HepG2 (cell line): ENCODE measurements around the gene RAB17. TPM values are rescaled to one million over a fixed set of nuclear protein-coding genes. Genes with fewer than 3 reads are reported as not detected.

Experiments
- ATAC-seq: fragments of 200-7000 bp; cut with Tn5 transposase; 3 replicates; pipeline ENCODE4 v1.9.1; 2020; ENCODE audit warnings: mild to moderate bottlenecking, moderate library complexity
- BruUV-seq: library from RNA; stranded (reverse); fragments of 400-500 nt; replicated peaks from 2 replicates; lab custom pipeline; 2021; lab: Mats Ljungman, UMichigan
- CTCF ChIA-PET: fragments of 300-600 bp; formaldehyde crosslinking; extraction: SDS; loops from one replicate; lab custom pipeline; 2021; ENCODE audit warnings: low total read pairs, inconsistent platforms, low intra/inter-chr PET ratio; lab: Yijun Ruan, JAX
- POLR2A ChIA-PET: fragments of 350-600 bp; sonication (Branson Sonifier 250); formaldehyde crosslinking; loops from one replicate; lab custom pipeline; 2020; ENCODE audit warnings: antibody characterized with exemption, inconsistent platforms; lab: Yijun Ruan, JAX
- DNase-seq: peaks from one replicate; pipeline ENCODE4 v3.0.0-alpha.2; 2015; ENCODE audit warnings: low spot score
- FAIRE-seq: peaks from 3 replicates; lab custom pipeline; 2011; peaks lifted over from hg19 to GRCh38; lab: Jason Lieb, UNC
- H2AFZ ChIP-seq: one replicate; pipeline ENCODE4 v1.6.1; 2011; ENCODE audit warnings: low read length, inconsistent platforms
- H3K27ac ChIP-seq: fragments of 300-600 bp; 3 replicates; pipeline ENCODE4 v1.8.0; 2011; ENCODE audit warnings: mixed run types, mild to moderate bottlenecking, mixed read lengths, low read length, inconsistent platforms; ENCODE audit not compliant: insufficient read depth; ENCODE audit errors: extremely low read length
- H3K27me3 ChIP-seq, 2 experiments: fragments of 200-600 bp in 1 of 2; 2 replicates in 1 of 2; 3 replicates in 1 of 2; pipeline versions ENCODE4 v1.6.0 to v1.8.0; 2011; ENCODE audit warnings: low read length in 2 of 2, mild to moderate bottlenecking in 2 of 2, moderate library complexity in 2 of 2, inconsistent platforms in 1 of 2; ENCODE audit not compliant: insufficient read depth in 2 of 2, control insufficient read depth in 1 of 2
- H3K36me3 ChIP-seq, 2 experiments: fragments of 200-600 bp in 1 of 2; replicated peaks in 1 of 2; 2 replicates in 1 of 2; 3 replicates in 1 of 2; pipeline versions ENCODE4 v1.5.1 to v1.8.0; 2011; ENCODE audit warnings: low read length in 2 of 2, inconsistent platforms in 1 of 2; ENCODE audit not compliant: insufficient read depth in 2 of 2, control insufficient read depth in 1 of 2
- H3K4me1 ChIP-seq: 2 replicates; pipeline ENCODE4 v1.5.1; 2012; ENCODE audit warnings: low read length, inconsistent platforms; ENCODE audit not compliant: insufficient read depth
- H3K4me2 ChIP-seq: 2 replicates; pipeline ENCODE4 v1.6.0; 2011; ENCODE audit warnings: low read depth, low read length, inconsistent platforms
- H3K4me3 ChIP-seq, 3 experiments: fragments of 200-600 bp in 1 of 3; sonication (generic), shearing (Covaris generic) in 1 of 3; replicated peaks in 1 of 3; 2 replicates each; pipeline ENCODE4 v1.5.1; 2011 to 2016; ENCODE audit warnings: low read length in 3 of 3, inconsistent platforms in 2 of 3, low read depth in 2 of 3, mild to moderate bottlenecking in 2 of 3, control low read depth in 1 of 3, mixed read lengths in 1 of 3; ENCODE audit not compliant: insufficient read depth in 1 of 3
- H3K79me2 ChIP-seq: one replicate; pipeline ENCODE4 v1.6.1; 2011; ENCODE audit warnings: low read length, inconsistent platforms; ENCODE audit not compliant: insufficient read depth
- H3K9ac ChIP-seq: 2 replicates; pipeline ENCODE4 v1.6.0; 2011; ENCODE audit warnings: mild to moderate bottlenecking, low read depth, low read length, inconsistent platforms; ENCODE audit not compliant: insufficient read depth
- H3K9me3 ChIP-seq: 2 replicates; pipeline ENCODE4 v1.5.1; 2012; ENCODE audit warnings: mild to moderate bottlenecking, low read length
- H4K20me1 ChIP-seq: 2 replicates; pipeline ENCODE4 v1.6.0; 2011; ENCODE audit warnings: inconsistent platforms, mild to moderate bottlenecking, low read length, moderate library complexity; ENCODE audit not compliant: insufficient read depth
- ATAD3A ChIP-seq: sonication (generic); formaldehyde crosslinking; IDR thresholded peaks from 2 replicates; pipeline ENCODE4 v1.4.0; 2020; ENCODE audit warnings: missing genetic modification reagents
- ATF3 ChIP-seq: sonication (generic); formaldehyde crosslinking; IDR thresholded peaks from 2 replicates; pipeline ENCODE4 v1.4.0; 2020; ENCODE audit warnings: missing genetic modification reagents
- DMAP1 ChIP-seq: IDR thresholded peaks from 2 replicates; pipeline ENCODE4 v1.6.1; 2016
- DPF2 ChIP-seq: sonication (generic); formaldehyde crosslinking; IDR thresholded peaks from 2 replicates; pipeline ENCODE4 v1.4.0; 2020; ENCODE audit warnings: mild to moderate bottlenecking, low read depth, missing genetic modification reagents, borderline replicate concordance
- ETV5 ChIP-seq: IDR thresholded peaks from 2 replicates; pipeline ENCODE4 v1.6.1; 2018; ENCODE audit warnings: missing biosample characterization, missing genetic modification reagents, inconsistent platforms, borderline replicate concordance
- IRX3 ChIP-seq: sonication (generic); formaldehyde crosslinking; IDR thresholded peaks from 2 replicates; pipeline ENCODE4 v1.8.1; 2023; ENCODE audit warnings: mild to moderate bottlenecking, low read depth, missing genetic modification reagents, borderline replicate concordance
- ISL2 ChIP-seq: sonication (generic); formaldehyde crosslinking; IDR thresholded peaks from 2 replicates; pipeline ENCODE4 v1.5.0; 2020; ENCODE audit warnings: missing genetic modification reagents
- NR2F6 ChIP-seq, 2 experiments: IDR thresholded peaks; 2 replicates each; pipeline ENCODE4 v1.6.1; 2016; ENCODE audit warnings: antibody characterized with exemption in 1 of 2, mild to moderate bottlenecking in 1 of 2
- PHF20 ChIP-seq: sonication (generic); formaldehyde crosslinking; IDR thresholded peaks from 2 replicates; pipeline ENCODE4 v1.5.0; 2020; ENCODE audit warnings: mild to moderate bottlenecking, missing genetic modification reagents
- RARA ChIP-seq: IDR thresholded peaks from 2 replicates; pipeline ENCODE4 v1.6.1; 2016; ENCODE audit warnings: missing genetic modification reagents, missing compliant biosample characterization
- RELA ChIP-seq: sonication (generic); formaldehyde crosslinking; IDR thresholded peaks from 2 replicates; pipeline ENCODE4 v1.4.0; 2020; ENCODE audit warnings: missing genetic modification reagents
- SALL2 ChIP-seq: sonication (generic); formaldehyde crosslinking; IDR thresholded peaks from 2 replicates; pipeline ENCODE4 v1.8.1; 2023; ENCODE audit warnings: mild to moderate bottlenecking, missing genetic modification reagents, inconsistent platforms
- SATB2 ChIP-seq: sonication (generic); formaldehyde crosslinking; IDR thresholded peaks from 2 replicates; pipeline ENCODE4 v1.5.0; 2020; ENCODE audit warnings: missing genetic modification reagents
- TEAD2 ChIP-seq: sonication (generic); formaldehyde crosslinking; IDR thresholded peaks from 2 replicates; pipeline ENCODE4 v1.9.0; 2021; ENCODE audit warnings: missing genetic modification reagents
- TMF1 ChIP-seq: sonication (generic); formaldehyde crosslinking; IDR thresholded peaks from 2 replicates; pipeline ENCODE4 v1.8.1; 2022; ENCODE audit warnings: low read depth, missing genetic modification reagents
- TOE1 ChIP-seq: sonication (generic); formaldehyde crosslinking; IDR thresholded peaks from 2 replicates; pipeline ENCODE4 v1.4.0; 2020; ENCODE audit warnings: mild to moderate bottlenecking, missing genetic modification reagents
- ZMAT3 ChIP-seq: sonication (generic); formaldehyde crosslinking; conservative IDR thresholded peaks from 2 replicates; pipeline ENCODE4 v1.7.0; 2021; ENCODE audit warnings: missing genetic modification reagents
- ZNF292 ChIP-seq: sonication (generic); formaldehyde crosslinking; IDR thresholded peaks from 2 replicates; pipeline ENCODE4 v1.8.1; 2022; ENCODE audit warnings: mild to moderate bottlenecking, low read depth, missing genetic modification reagents, borderline replicate concordance
- ZNF564 ChIP-seq: sonication (generic); formaldehyde crosslinking; IDR thresholded peaks from 2 replicates; pipeline ENCODE4 v1.8.1; 2023; ENCODE audit warnings: mild to moderate bottlenecking, missing genetic modification reagents
- ZSCAN30 ChIP-seq: sonication (generic); formaldehyde crosslinking; IDR thresholded peaks from 2 replicates; pipeline ENCODE4 v1.5.0; 2020; ENCODE audit warnings: mild to moderate bottlenecking, missing genetic modification reagents
- WGBS: methylation state at CpG from one replicate; pipeline ENCODE4 v1.1.6; 2017; ENCODE audit warnings: low lambda C conversion rate; 5-methylcytosine and 5-hydroxymethylcytosine counted together
- in situ Hi-C: cut with HindIII; loops from 2 replicates; pipeline ENCODE4 v1.10.0; 2017; ENCODE audit warnings: low pct_unique_long_range_greater_than_20kb; ENCODE audit not compliant: extremely low pct_ligation_motif_present
- intact Hi-C: fragments of 100-400 bp; cut with micrococcal nuclease; formaldehyde crosslinking; loops from one replicate; pipeline ENCODE4 v1.10.0; 2022; ENCODE audit not compliant: unreplicated experiment
- polyA plus RNA-seq, 8 experiments: library from polyadenylated mRNA; depleted of rRNA in 3 of 8; stranded (reverse) in 7 of 8; unstranded in 1 of 8; fragments of >200 nt; fragmentation: Illumina TruSeq in 4 of 8; extraction: Trizol in 4 of 8; gene quantifications; 2 replicates each; pipeline versions ENCODE4 v1.2.1 to v1.2.3, GENCODE V29; 2011 to 2016; ENCODE audit warnings: low read depth in 4 of 8, missing spikeins in 1 of 8, mixed read lengths in 1 of 8; ENCODE audit not compliant: insufficient read depth in 1 of 8
- total RNA-seq, 5 experiments: library from RNA; depleted of rRNA; stranded (reverse); fragments of >200 nt; fragmentation: Illumina TruSeq; extraction: Trizol; gene quantifications; 2 replicates each; pipeline ENCODE4 v1.2.3, GENCODE V29; 2016; ENCODE audit warnings: low read depth in 1 of 5
- TF ChIP-seq, protein P1 (sequence below): sonication (generic); formaldehyde crosslinking; conservative IDR thresholded peaks from 2 replicates; pipeline ENCODE4 v1.4.0; 2020; ENCODE audit warnings: mild to moderate bottlenecking, missing genetic modification reagents, moderate library complexity

RAB17 gene
- total and polyA plus RNA-seq, 2 of the 13 experiments (the other 11 are each of a cell fraction or from before 2014, with no cell fraction given): 68.0 to 124 TPM

DNA sequence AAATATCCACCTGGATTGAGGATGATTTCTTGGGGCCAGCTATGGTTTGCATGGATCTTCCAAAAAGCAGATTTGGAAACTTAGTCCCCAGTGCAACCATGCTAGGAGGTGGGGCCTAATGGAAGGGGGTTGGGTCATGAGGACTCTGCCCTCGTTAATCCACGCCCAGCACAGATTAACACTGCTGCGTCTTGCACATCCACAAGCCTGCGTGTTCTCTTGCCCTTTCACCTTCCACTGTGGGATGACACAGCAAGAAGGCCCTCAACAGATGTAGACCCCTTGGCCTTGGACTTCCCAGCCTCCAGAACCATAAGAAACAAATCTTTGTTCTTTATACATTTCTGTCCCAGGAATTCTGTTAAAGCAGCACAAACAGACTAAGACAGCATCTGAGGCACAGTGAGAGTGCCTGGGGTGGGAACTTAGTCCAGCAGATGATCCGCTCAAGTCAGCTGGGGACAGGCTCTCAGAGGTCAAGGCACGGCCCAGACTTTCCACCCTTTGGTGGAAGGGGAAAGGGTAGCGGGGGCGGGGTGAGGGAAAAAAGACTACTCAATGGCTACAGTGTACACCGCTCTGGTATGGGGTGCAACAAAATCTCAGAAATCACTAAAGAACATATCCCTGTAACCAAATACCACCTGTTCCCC lies 2.4 kb downstream of the RAB17 start:
- ChIA-PET CTCF (no interaction called here), POLR2A (interaction anchor here (1.4 kb wide), 1 partner anchor 12 kb away, joined by 3 read pairs; no protein-coding TSS in a partner anchor)
- Histone ChIP-seq H3K9ac (no peak overlapping the region), H3K4me3 (peak overlapping the region; percentile 28 to 80 (median 76); a peak in 5 of 6 replicates), H3K27ac (no peak overlapping the region), H3K4me2 (peak overlapping the region; percentile 87), H3K27me3 (no peaks in the 10 kb centered on the region; a peak in 1 of 5 replicates), H3K36me3 (peaks cover 11% of the 10 kb centered on the region in 2 experiments; a peak in 4 of 5 replicates), H2AFZ (no peak overlapping the region), H4K20me1 (peaks cover 3% of the 10 kb centered on the region; the same call in 1 of the 2 replicates), H3K4me1 (peaks cover 97% of the 10 kb centered on the region), H3K79me2 (peaks cover 53% of the 10 kb centered on the region), H3K9me3 (no peaks in the 10 kb centered on the region)
- WGBS: 87% methylated on average over 9 of the region's 9 CpGs
- ATAC-seq (no peak), DNase-seq (no peak), FAIRE-seq (no peak)
- in situ Hi-C loops (no loop called here), intact Hi-C loops (no loop called here)
- no TSS peak for BruUV-seq
- TF ChIP-seq, protein P1, sequence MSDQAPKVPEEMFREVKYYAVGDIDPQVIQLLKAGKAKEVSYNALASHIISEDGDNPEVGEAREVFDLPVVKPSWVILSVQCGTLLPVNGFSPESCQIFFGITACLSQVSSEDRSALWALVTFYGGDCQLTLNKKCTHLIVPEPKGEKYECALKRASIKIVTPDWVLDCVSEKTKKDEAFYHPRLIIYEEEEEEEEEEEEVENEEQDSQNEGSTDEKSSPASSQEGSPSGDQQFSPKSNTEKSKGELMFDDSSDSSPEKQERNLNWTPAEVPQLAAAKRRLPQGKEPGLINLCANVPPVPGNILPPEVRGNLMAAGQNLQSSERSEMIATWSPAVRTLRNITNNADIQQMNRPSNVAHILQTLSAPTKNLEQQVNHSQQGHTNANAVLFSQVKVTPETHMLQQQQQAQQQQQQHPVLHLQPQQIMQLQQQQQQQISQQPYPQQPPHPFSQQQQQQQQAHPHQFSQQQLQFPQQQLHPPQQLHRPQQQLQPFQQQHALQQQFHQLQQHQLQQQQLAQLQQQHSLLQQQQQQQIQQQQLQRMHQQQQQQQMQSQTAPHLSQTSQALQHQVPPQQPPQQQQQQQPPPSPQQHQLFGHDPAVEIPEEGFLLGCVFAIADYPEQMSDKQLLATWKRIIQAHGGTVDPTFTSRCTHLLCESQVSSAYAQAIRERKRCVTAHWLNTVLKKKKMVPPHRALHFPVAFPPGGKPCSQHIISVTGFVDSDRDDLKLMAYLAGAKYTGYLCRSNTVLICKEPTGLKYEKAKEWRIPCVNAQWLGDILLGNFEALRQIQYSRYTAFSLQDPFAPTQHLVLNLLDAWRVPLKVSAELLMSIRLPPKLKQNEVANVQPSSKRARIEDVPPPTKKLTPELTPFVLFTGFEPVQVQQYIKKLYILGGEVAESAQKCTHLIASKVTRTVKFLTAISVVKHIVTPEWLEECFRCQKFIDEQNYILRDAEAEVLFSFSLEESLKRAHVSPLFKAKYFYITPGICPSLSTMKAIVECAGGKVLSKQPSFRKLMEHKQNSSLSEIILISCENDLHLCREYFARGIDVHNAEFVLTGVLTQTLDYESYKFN (CRISPR knock-in tag): 0 out of 2 replicates have a peak, but pooled peaks have one; percentile 13
- TF ChIP-seq ETV5 (CRISPR knock-in tag): no peak
- no peak for TF ChIP-seq RELA
- no peak for TF ChIP-seq DMAP1
- TF ChIP-seq SALL2: no peak
- no peak for TF ChIP-seq PHF20
- no peak for TF ChIP-seq IRX3 (CRISPR knock-in tag)
- TF ChIP-seq TMF1 (CRISPR knock-in tag): no peak
- no peak for TF ChIP-seq ZMAT3
- TF ChIP-seq TOE1: no peak
- no peak for TF ChIP-seq ATAD3A
- TF ChIP-seq RARA (CRISPR knock-in tag): no peak; the same call in 1 of the 2 replicates
- no peak; the same call in 1 of the 2 replicates for TF ChIP-seq NR2F6 (IDR thresholded peaks at IDR 0.05)
- peak; percentile 19; the same call in 1 of the 2 replicates for TF ChIP-seq NR2F6 (CRISPR knock-in tag; IDR thresholded peaks at IDR 0.05)
- TF ChIP-seq SATB2 (CRISPR knock-in tag): no peak
- 0 out of 2 replicates have a peak, but pooled peaks have one; percentile 22 for TF ChIP-seq ISL2 (CRISPR knock-in tag)
- TF ChIP-seq TEAD2 (CRISPR knock-in tag): no peak
- no peak for TF ChIP-seq DPF2
- peak; percentile 99 for TF ChIP-seq ZNF564
- no peak for TF ChIP-seq ZSCAN30 (CRISPR knock-in tag)
- no peak for TF ChIP-seq ZNF292
- TF ChIP-seq ATF3 (CRISPR knock-in tag): no peak
